NCI-H82 (cell line): ENCODE results near the gene DYRK1A.

ENCODE experiments used
- DNase-seq: peaks from one replicate; lab custom pipeline; 2025; lab: John Stamatoyannopoulos, UW

DYRK1A gene

GRCh38 chr21:37449302-37449937 lies 82.8 kb downstream of the DYRK1A start:
- no peak for DNase-seq

- no peak for DNase-seq
Observed at GRCh38 chr21:37450445-37450941, 83.9 kb downstream of the DYRK1A start.

- DNase-seq = no peak
Observed at GRCh38 chr21:37451446-37451845, 84.9 kb downstream of the DYRK1A start.

- DNase-seq = no peak
Observed at GRCh38 chr21:37452227-37452626, 85.7 kb downstream of the DYRK1A start.

GRCh38 chr21:37453350-37453749 lies 86.8 kb downstream of the DYRK1A start:
- DNase-seq = no peak

GRCh38 chr21:37454869-37455503 lies 88.4 kb downstream of the DYRK1A start:
- no peak for DNase-seq

GRCh38 chr21:37455504-37455911 lies 88.9 kb downstream of the DYRK1A start:
- no peak for DNase-seq

GRCh38 chr21:37458669-37459276 lies 92.2 kb downstream of the DYRK1A start:
- DNase-seq = peak; percentile 43

- no peak for DNase-seq
Observed at GRCh38 chr21:37459575-37459974, 93.0 kb downstream of the DYRK1A start.

GRCh38 chr21:37460196-37460595 lies 93.6 kb downstream of the DYRK1A start:
- peak; percentile 76 for DNase-seq

GRCh38 chr21:37461479-37461878 lies 94.9 kb downstream of the DYRK1A start:
- no peak for DNase-seq

- no peak for DNase-seq
Observed at GRCh38 chr21:37462087-37462861, 95.7 kb downstream of the DYRK1A start.

GRCh38 chr21:37463083-37463801 lies 96.7 kb downstream of the DYRK1A start:
- peak; percentile 60 for DNase-seq

GRCh38 chr21:37467082-37467481 lies 100.5 kb downstream of the DYRK1A start:
- no peak for DNase-seq

GRCh38 chr21:37468909-37469308 lies 102.3 kb downstream of the DYRK1A start:
- no peak for DNase-seq

- peak; percentile 30 for DNase-seq
Observed at GRCh38 chr21:37469441-37469840, 102.9 kb downstream of the DYRK1A start.

GRCh38 chr21:37472581-37472980 lies 106.0 kb downstream of the DYRK1A start:
- no peak for DNase-seq

GRCh38 chr21:37473491-37473890 lies 106.9 kb downstream of the DYRK1A start:
- no peak for DNase-seq

GRCh38 chr21:37474342-37474741 lies 107.8 kb downstream of the DYRK1A start:
- DNase-seq = no peak

- DNase-seq = no peak
Observed at GRCh38 chr21:37475186-37475868, 108.8 kb downstream of the DYRK1A start.

- no peak for DNase-seq
Observed at GRCh38 chr21:37478794-37479193, 112.2 kb downstream of the DYRK1A start.
